SW480 (cell line): Measurements from ENCODE around the gene ZNF821.
A peak's percentile ranks its signal among the peaks of the same experiment; 100 is the strongest.
"Not testable (repeated sequence)": the region's sequence is repeated elsewhere in the genome, so short reads cannot be mapped to it uniquely, and the experiment has no call there.

Experiments
- DNase-seq: peaks from one replicate; pipeline ENCODE4 v3.0.0-alpha.2; 2016; ENCODE audit warnings: low spot score

The ZNF821 gene

GRCh38 chr16:71902656-71903365, 18.8 kb upstream of the ZNF821 start:
- no peak for DNase-seq

GRCh38 chr16:71899171-71899570, 15.2 kb upstream of the ZNF821 start:
- DNase-seq: no peak

- no peak for DNase-seq
These were observed 12.9 kb upstream of the ZNF821 start for GRCh38 chr16:71896764-71897368.

- DNase-seq: no peak
These were observed 11.8 kb upstream of the ZNF821 start for GRCh38 chr16:71895679-71896365.

GRCh38 chr16:71894921-71895678, 11.1 kb upstream of the ZNF821 start, which contains the start of gene IST1:
Gene IST1, plus strand, starts transcription at chr16:71895531. Its CDS starts 20,110 bp downstream, at chr16:71915641.
- DNase-seq: peak; percentile 96

GRCh38 chr16:71894229-71894920, 10.4 kb upstream of the ZNF821 start:
- peak; percentile 40 for DNase-seq

- no peak for DNase-seq
These were observed 9.9 kb upstream of the ZNF821 start for GRCh38 chr16:71893888-71894228.

- DNase-seq: no peak
These were observed 5.2 kb upstream of the ZNF821 start for GRCh38 chr16:71889147-71889546.

GRCh38 chr16:71885261-71885650, 1.3 kb upstream of the ZNF821 start:
- DNase-seq: peak; percentile 2

GRCh38 chr16:71883168-71883848, 674 bp downstream of the ZNF821 start:
- DNase-seq: peak; percentile 50

- DNase-seq: peak; percentile 76
These were observed 1.3 kb downstream of the ZNF821 start for GRCh38 chr16:71882505-71883167.

GRCh38 chr16:71880176-71880575, 3.8 kb downstream of the ZNF821 start:
- no peak for DNase-seq

- DNase-seq: no peak
These were observed 5.1 kb downstream of the ZNF821 start for GRCh38 chr16:71878911-71879310.

- no peak for DNase-seq
These were observed 10.8 kb downstream of the ZNF821 start for GRCh38 chr16:71873199-71873598.

- no peak for DNase-seq
These were observed 13.2 kb downstream of the ZNF821 start for GRCh38 chr16:71870818-71871217.

GRCh38 chr16:71869089-71869488, 14.9 kb downstream of the ZNF821 start:
- DNase-seq: no peak

- DNase-seq: no peak
These were observed 16.0 kb downstream of the ZNF821 start for GRCh38 chr16:71867939-71868338.

- DNase-seq: not testable (repeated sequence)
These were observed 16.8 kb downstream of the ZNF821 start for GRCh38 chr16:71867175-71867574.

- no peak for DNase-seq
These were observed 18.7 kb downstream of the ZNF821 start for GRCh38 chr16:71865173-71865863.

- no peak for DNase-seq
These were observed 20.0 kb downstream of the ZNF821 start for GRCh38 chr16:71863995-71864394.
